SK-N-SH treated with all-trans-retinoic acid at 6 μM for 48 hours (cell line): Measurements from ENCODE around the gene TES.

Experiments
- ATAC-seq: fragments of 200-7000 bp; cut with Tn5 transposase; 3 replicates; pipeline ENCODE4 v1.9.1; 2020; ENCODE audit warnings: mild to moderate bottlenecking, moderate library complexity
- ARNTL ChIP-seq: fragments of 450-650 bp; formaldehyde crosslinking; IDR thresholded peaks from 2 replicates; pipeline ENCODE4 v1.5.0; 2020; ENCODE audit warnings: low read depth, mild to moderate bottlenecking, moderate library complexity, borderline replicate concordance
- BACH2 ChIP-seq: fragments of 250-450 bp; sonication (Bioruptor Pico); IDR thresholded peaks from 2 replicates; pipeline ENCODE4 v1.9.0; 2021; ENCODE audit warnings: mild to moderate bottlenecking, borderline replicate concordance
- CREB5 ChIP-seq: fragments of 250-450 bp; sonication (Bioruptor Pico); IDR thresholded peaks from 2 replicates; pipeline ENCODE4 v1.5.1; 2020; ENCODE audit warnings: low read depth, mild to moderate bottlenecking, moderate library complexity
- CSDC2 ChIP-seq: fragments of 250-450 bp; sonication (Bioruptor Pico); IDR thresholded peaks from 2 replicates; pipeline ENCODE4 v1.5.0; 2020; ENCODE audit warnings: mild to moderate bottlenecking, moderate library complexity
- CSRNP3 ChIP-seq: fragments of 250-450 bp; sonication (Bioruptor Pico); IDR thresholded peaks from 2 replicates; pipeline ENCODE4 v1.5.1; 2021; ENCODE audit warnings: mild to moderate bottlenecking, moderate library complexity
- ESRRG ChIP-seq: fragments of 250-450 bp; sonication (Bioruptor Pico); IDR thresholded peaks from 2 replicates; pipeline ENCODE4 v1.6.1; 2021; ENCODE audit warnings: mild to moderate bottlenecking
- GLIS3 ChIP-seq: fragments of 250-450 bp; sonication (Bioruptor Pico); IDR thresholded peaks from 2 replicates; pipeline ENCODE4 v1.5.0; 2020; ENCODE audit warnings: mild to moderate bottlenecking, moderate library complexity
- ISL1 ChIP-seq: fragments of 250-450 bp; sonication (Bioruptor Pico); IDR thresholded peaks from 2 replicates; pipeline ENCODE4 v2.1.2; 2022; ENCODE audit warnings: mild to moderate bottlenecking, moderate library complexity
- PATZ1 ChIP-seq: fragments of 250-450 bp; sonication (Bioruptor Pico); IDR thresholded peaks from 2 replicates; pipeline ENCODE4 v1.8.0; 2020; ENCODE audit warnings: mild to moderate bottlenecking, moderate library complexity, borderline replicate concordance
- PPARA ChIP-seq: fragments of 250-450 bp; sonication (Bioruptor Pico); IDR thresholded peaks from 2 replicates; pipeline ENCODE4 v1.5.0; 2020; ENCODE audit warnings: mild to moderate bottlenecking, borderline replicate concordance
- SNAI2 ChIP-seq: fragments of 250-450 bp; sonication (Bioruptor Pico); IDR thresholded peaks from 2 replicates; pipeline ENCODE4 v1.5.0; 2020; ENCODE audit warnings: mild to moderate bottlenecking, moderate library complexity
- TCF4 ChIP-seq: fragments of 250-450 bp; sonication (Bioruptor Pico); IDR thresholded peaks from 2 replicates; pipeline ENCODE4 v1.8.0; 2021; ENCODE audit warnings: mild to moderate bottlenecking, moderate library complexity, borderline replicate concordance
- TOX ChIP-seq: fragments of 250-450 bp; sonication (Bioruptor Pico); IDR thresholded peaks from 2 replicates; pipeline ENCODE4 v1.8.0; 2021; ENCODE audit warnings: mild to moderate bottlenecking, moderate library complexity, borderline replicate concordance
- TSHZ2 ChIP-seq: fragments of 250-450 bp; sonication (Bioruptor Pico); IDR thresholded peaks from 2 replicates; pipeline ENCODE4 v1.5.0; 2020; ENCODE audit warnings: mild to moderate bottlenecking, moderate library complexity
- ZFP30 ChIP-seq: fragments of 450-650 bp; formaldehyde crosslinking; IDR thresholded peaks from 2 replicates; pipeline ENCODE4 v1.5.0; 2022; ENCODE audit warnings: mild to moderate bottlenecking, moderate library complexity
- ZNF565 ChIP-seq: fragments of 450-650 bp; formaldehyde crosslinking; conservative IDR thresholded peaks from 2 replicates; pipeline ENCODE4 v1.5.0; 2020; ENCODE audit warnings: low read depth, mild to moderate bottlenecking, moderate library complexity
- ZNF70 ChIP-seq: fragments of 450-650 bp; formaldehyde crosslinking; IDR thresholded peaks from 2 replicates; pipeline ENCODE4 v1.5.0; 2020; ENCODE audit warnings: mild to moderate bottlenecking, moderate library complexity
- TF ChIP-seq, protein P1 (sequence below): fragments of 250-450 bp; sonication (Bioruptor Pico); IDR thresholded peaks from 2 replicates; pipeline ENCODE4 v1.8.0; 2021; ENCODE audit warnings: low read depth, mild to moderate bottlenecking, moderate library complexity, borderline replicate concordance

TES gene

DNA sequence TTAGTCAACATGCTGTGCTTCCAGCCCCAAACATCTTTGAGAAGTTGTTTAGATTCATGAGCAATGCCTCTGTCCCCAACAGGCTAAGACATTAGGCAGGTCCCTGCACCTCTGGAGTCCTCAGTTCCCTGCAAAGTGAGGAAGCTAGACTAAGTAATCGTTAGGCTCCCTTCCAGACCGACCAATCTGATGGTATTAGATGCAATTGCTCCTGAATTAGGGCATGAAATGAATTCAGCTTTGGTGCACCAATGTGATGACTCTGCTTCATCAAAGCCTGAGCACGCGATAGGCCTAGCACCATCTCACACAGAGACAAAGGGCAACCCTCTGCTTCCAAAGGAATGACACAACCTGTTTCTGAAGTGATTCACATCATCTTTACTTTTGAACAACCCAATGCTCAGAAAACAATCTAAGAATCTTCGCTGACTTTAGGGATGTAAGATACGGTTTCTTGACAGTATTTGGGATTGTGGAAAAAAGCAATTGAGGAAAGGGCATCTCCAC, 723 bp upstream of the TES start:
- TF ChIP-seq ZFP30 (CRISPR knock-in tag) (no peak), TCF4 (CRISPR knock-in tag) (no peak), PATZ1 (CRISPR knock-in tag) (no peak), ISL1 (CRISPR knock-in tag) (no peak), TOX (no peak), CREB5 (CRISPR knock-in tag) (no peak), GLIS3 (CRISPR knock-in tag) (no peak), TSHZ2 (CRISPR knock-in tag) (no peak), CSRNP3 (no peak), ZNF565 (CRISPR knock-in tag) (no peak), BACH2 (CRISPR knock-in tag) (no peak)
- no peak for ATAC-seq

DNA sequence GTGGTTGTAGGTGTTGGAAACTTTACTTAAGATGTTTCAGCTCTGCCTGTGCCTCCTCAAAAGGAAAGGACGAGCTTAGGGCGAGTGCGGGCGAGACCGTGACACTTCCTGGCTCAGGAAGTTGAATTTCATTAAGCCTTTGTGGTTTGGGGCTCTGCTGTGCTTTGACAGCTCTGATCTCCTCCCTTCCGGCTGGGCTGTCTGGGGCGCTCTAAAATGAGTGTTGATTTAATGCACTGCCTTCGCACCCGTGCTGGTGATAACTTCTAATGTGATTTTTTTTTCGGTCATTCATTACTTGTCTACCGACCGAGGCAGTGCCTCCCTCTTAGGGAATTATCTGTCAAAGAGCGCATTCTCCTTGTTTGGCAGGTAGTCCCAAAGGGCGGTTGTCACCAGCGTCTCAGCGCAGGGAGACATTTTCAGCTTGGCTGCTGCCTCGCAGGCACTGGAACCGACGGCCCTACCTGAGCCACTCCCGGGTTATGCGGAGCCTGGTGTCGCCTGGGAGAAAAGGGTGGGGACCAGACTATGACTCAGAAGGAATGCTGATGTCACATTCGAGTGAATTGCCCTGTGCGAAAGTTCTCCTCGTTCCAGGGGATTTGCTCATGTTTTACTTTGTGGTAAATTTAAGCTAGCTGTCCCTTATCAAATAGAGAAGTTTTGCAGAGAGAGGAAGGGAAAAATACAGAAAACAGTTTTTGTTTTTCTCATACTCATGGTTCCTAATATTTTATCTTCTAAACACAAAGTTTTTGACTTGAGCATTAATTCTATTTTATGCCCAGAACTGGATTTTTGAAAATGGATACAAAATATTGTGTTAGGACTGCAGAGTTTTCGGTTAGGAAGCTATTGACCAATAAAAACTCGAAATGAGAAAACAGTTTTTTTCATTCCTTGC, 920 bp downstream of the TES start:
- TF ChIP-seq CREB5 (CRISPR knock-in tag): no peak
- 0 out of 2 replicates have a peak, but pooled peaks have one; percentile 46 for TF ChIP-seq CSDC2 (CRISPR knock-in tag)
- TF ChIP-seq PPARA (CRISPR knock-in tag): 0 out of 2 replicates have a peak, but pooled peaks have one; percentile 6
- TF ChIP-seq TOX: no peak

GRCh38 chr7:116211913-116212596, 1.7 kb downstream of the TES start:
- ATAC-seq: no peak
- TF ChIP-seq, protein P1, sequence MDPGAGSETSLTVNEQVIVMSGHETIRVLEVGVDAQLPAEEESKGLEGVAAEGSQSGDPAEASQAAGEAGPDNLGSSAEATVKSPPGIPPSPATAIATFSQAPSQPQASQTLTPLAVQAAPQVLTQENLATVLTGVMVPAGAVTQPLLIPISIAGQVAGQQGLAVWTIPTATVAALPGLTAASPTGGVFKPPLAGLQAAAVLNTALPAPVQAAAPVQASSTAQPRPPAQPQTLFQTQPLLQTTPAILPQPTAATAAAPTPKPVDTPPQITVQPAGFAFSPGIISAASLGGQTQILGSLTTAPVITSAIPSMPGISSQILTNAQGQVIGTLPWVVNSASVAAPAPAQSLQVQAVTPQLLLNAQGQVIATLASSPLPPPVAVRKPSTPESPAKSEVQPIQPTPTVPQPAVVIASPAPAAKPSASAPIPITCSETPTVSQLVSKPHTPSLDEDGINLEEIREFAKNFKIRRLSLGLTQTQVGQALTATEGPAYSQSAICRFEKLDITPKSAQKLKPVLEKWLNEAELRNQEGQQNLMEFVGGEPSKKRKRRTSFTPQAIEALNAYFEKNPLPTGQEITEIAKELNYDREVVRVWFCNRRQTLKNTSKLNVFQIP (CRISPR knock-in tag): no peak
- TF ChIP-seq PATZ1 (CRISPR knock-in tag) (no peak), ARNTL (CRISPR knock-in tag) (no peak), SNAI2 (CRISPR knock-in tag) (no peak), CSRNP3 (no peak), ZNF70 (no peak), ESRRG (CRISPR knock-in tag) (no peak), ISL1 (CRISPR knock-in tag) (no peak), CREB5 (CRISPR knock-in tag) (no peak), ZFP30 (CRISPR knock-in tag) (no peak)

More for the DNA sequence above, 920 bp downstream of the TES start:
- ATAC-seq: peak; percentile 77
